HG03469 (cell line): Measurements from ENCODE around the gene GABRB2.
"Not testable (repeated sequence)": the region's sequence is repeated elsewhere in the genome, so short reads cannot be mapped to it uniquely, and the experiment has no call there.

Experiments
- ATAC-seq: cut with Tn5 transposase; IDR thresholded peaks from one replicate; pipeline ENCODE4 v1.9.1; 2021; ENCODE audit warnings: mild to moderate bottlenecking, moderate library complexity, moderate number of reproducible peaks; ENCODE audit not compliant: unreplicated experiment

GABRB2 gene

GRCh38 chr5:161305601-161306000 is 240.9 kb downstream of the GABRB2 start:
- ATAC-seq: no peak

GRCh38 chr5:161302559-161302958 is 244.0 kb downstream of the GABRB2 start:
- no peak for ATAC-seq

GRCh38 chr5:161301586-161301985 is 244.9 kb downstream of the GABRB2 start:
- ATAC-seq: no peak

GRCh38 chr5:161299053-161299452 is 247.5 kb downstream of the GABRB2 start:
- ATAC-seq: peak; percentile 89

GRCh38 chr5:161297388-161297787 is 249.1 kb downstream of the GABRB2 start:
- not testable (repeated sequence) for ATAC-seq

GRCh38 chr5:161295721-161296250 is 250.7 kb downstream of the GABRB2 start:
- ATAC-seq: no peak

GRCh38 chr5:161288071-161288470 is 258.5 kb downstream of the GABRB2 start:
- ATAC-seq: no peak

GRCh38 chr5:161287436-161287835 is 259.1 kb downstream of the GABRB2 start:
- no peak for ATAC-seq

GRCh38 chr5:161286066-161286655 is 260.4 kb downstream of the GABRB2 start:
- ATAC-seq: peak; percentile 90

- no peak for ATAC-seq
Measured at GRCh38 chr5:161284445-161284844, 262.1 kb downstream of the GABRB2 start.

- no peak for ATAC-seq
Measured at GRCh38 chr5:161283296-161283695, 263.2 kb downstream of the GABRB2 start.

- peak; percentile 76 for ATAC-seq
Measured at GRCh38 chr5:161278739-161279660, 267.5 kb downstream of the GABRB2 start.

- ATAC-seq: no peak
Measured at GRCh38 chr5:161277011-161277410, 269.5 kb downstream of the GABRB2 start.

GRCh38 chr5:161274951-161275350 is 271.6 kb downstream of the GABRB2 start:
- ATAC-seq: no peak

GRCh38 chr5:161273410-161273809 is 273.1 kb downstream of the GABRB2 start:
- ATAC-seq: no peak

- ATAC-seq: no peak
Measured at GRCh38 chr5:161271816-161272215, 274.7 kb downstream of the GABRB2 start.

GRCh38 chr5:161269125-161269524 is 277.4 kb downstream of the GABRB2 start:
- no peak for ATAC-seq

GRCh38 chr5:161266954-161267353 is 279.6 kb downstream of the GABRB2 start:
- ATAC-seq: no peak

- ATAC-seq: no peak
Measured at GRCh38 chr5:161265006-161265405, 281.5 kb downstream of the GABRB2 start.

- ATAC-seq: no peak
Measured at GRCh38 chr5:161263191-161263590, 283.3 kb downstream of the GABRB2 start.

GRCh38 chr5:161261668-161262323 is 284.7 kb downstream of the GABRB2 start:
- no peak for ATAC-seq
